Spleen (tissue), 7 donors: Measurements from ENCODE around the gene KIAA0319L.

Experiments used
- CTCF ChIP-seq, 11 experiments: fragments of 200-600 bp in 7 of 11; fragments of 450-650 bp in 4 of 11; sonication (generic) in 4 of 11; IDR thresholded peaks in 8 of 11; conservative IDR thresholded peaks in 3 of 11; 1 replicate in 7 of 11; 2 replicates in 4 of 11; pipeline versions ENCODE4 v1.4.0 to v1.8.0; 2016 to 2021; ENCODE audit warnings: antibody characterized with exemption in 11 of 11, inconsistent platforms in 4 of 11, mild to moderate bottlenecking in 1 of 11
- POLR2AphosphoS5 ChIP-seq, 3 donors: sonication (generic); formaldehyde crosslinking; IDR thresholded peaks; one replicate each; pipeline ENCODE4 v1.5.1; 2017; ENCODE audit warnings: antibody characterized with exemption in 3 of 3
- donor health status: DM: no; HTN: no; CAD: no; lungs with moderate emphysema.
- donor health status: DM: no; HTN: no; CAD: no.
- donor health status: DM: no; HTN: no; CAD: no.

GRCh38 chr1:35573198-35574124 lies 16.3 kb upstream of the KIAA0319L start, which contains the start of gene TFAP2E:
- TF ChIP-seq POLR2AphosphoS5 (IDR thresholded peaks at IDR 0.05) (peak in 2 of 3 donors; percentile 49 to 53), CTCF (IDR thresholded peaks at IDR 0.05 in 8 of 11, conservative IDR thresholded peaks at IDR 0.05 in 3 of 11) (no peak)
